PC-9 (cell line): ENCODE data around the gene LRMDA. TPM values are rescaled to one million over a fixed set of nuclear protein-coding genes. Genes with fewer than 3 reads are reported as not detected.

Source experiments
- BruUV-seq: library from RNA; stranded (reverse); fragments of 400-500 nt; replicated peaks from 2 replicates; lab custom pipeline; 2021; lab: Mats Ljungman, UMichigan
- CTCF ChIA-PET: fragments of 300-600 bp; sonication (Branson Sonifier 250); formaldehyde crosslinking; loops from one replicate; lab custom pipeline; 2022; ENCODE audit warnings: antibody characterized with exemption; lab: Charles Lee
- POLR2A ChIA-PET: fragments of 300-600 bp; sonication (Branson Sonifier 250); formaldehyde crosslinking; loops from one replicate; lab custom pipeline; 2022; ENCODE audit warnings: antibody characterized with exemption; ENCODE audit not compliant: unreplicated experiment; lab: Charles Lee
- DNase-seq, 2 experiments: peaks; one replicate each; pipeline versions ENCODE4 v3.0.0 to v3.0.0-alpha.2; 2015 to 2022; ENCODE audit warnings: mixed read lengths in 1 of 2
- H2AFZ ChIP-seq: fragments of 200-600 bp; sonication (generic); 2 replicates; pipeline ENCODE4 v1.8.1; 2017; ENCODE audit warnings: antibody characterized with exemption
- H3F3A ChIP-seq: fragments of 200-600 bp; sonication (generic); 2 replicates; pipeline ENCODE4 v1.8.1; 2017; ENCODE audit warnings: antibody characterized with exemption, mild to moderate bottlenecking, low read depth; ENCODE audit not compliant: insufficient read depth
- H3K27ac ChIP-seq: fragments of 200-600 bp; sonication (generic); 2 replicates; pipeline ENCODE4 v1.6.1; 2016; ENCODE audit warnings: mixed run types
- H3K27me3 ChIP-seq: fragments of 200-600 bp; sonication (generic); 2 replicates; pipeline ENCODE4 v1.6.1; 2016; ENCODE audit warnings: low read depth, mixed run types; ENCODE audit not compliant: insufficient read depth
- H3K36me3 ChIP-seq: fragments of 200-600 bp; sonication (generic); 2 replicates; pipeline ENCODE4 v1.6.1; 2016; ENCODE audit warnings: low read depth, mixed run types
- H3K4me1 ChIP-seq: fragments of 200-600 bp; sonication (generic); replicated peaks from 2 replicates; pipeline ENCODE4 v1.6.1; 2016; ENCODE audit warnings: mixed run types; ENCODE audit not compliant: insufficient read depth
- H3K4me2 ChIP-seq: fragments of 200-600 bp; sonication (generic); 2 replicates; pipeline ENCODE4 v1.6.1; 2017; ENCODE audit warnings: mixed run types
- H3K4me3 ChIP-seq: fragments of 200-600 bp; sonication (generic); 2 replicates; pipeline ENCODE4 v1.6.1; 2016; ENCODE audit warnings: mixed run types
- H3K79me2 ChIP-seq: fragments of 200-600 bp; sonication (generic); 2 replicates; pipeline ENCODE4 v1.6.1; 2017; ENCODE audit warnings: low read depth, mixed run types
- H3K9me2 ChIP-seq: fragments of 200-600 bp; sonication (generic); 2 replicates; pipeline ENCODE4 v1.8.1; 2017; ENCODE audit warnings: mild to moderate bottlenecking; ENCODE audit not compliant: insufficient read depth
- H3K9me3 ChIP-seq: fragments of 200-600 bp; sonication (generic); 2 replicates; pipeline ENCODE4 v1.8.1; 2016; ENCODE audit warnings: low read depth; ENCODE audit not compliant: insufficient read depth
- H4K20me1 ChIP-seq: fragments of 200-600 bp; sonication (generic); 2 replicates; pipeline ENCODE4 v1.8.1; 2017; ENCODE audit not compliant: insufficient read depth
- EZH2 ChIP-seq: fragments of 200-600 bp; sonication (generic); IDR thresholded peaks from 2 replicates; pipeline ENCODE4 v1.8.0; 2017; ENCODE audit warnings: antibody characterized with exemption, low read depth
- intact Hi-C: fragments of 100-400 bp; cut with micrococcal nuclease; formaldehyde crosslinking; loops from one replicate; pipeline ENCODE4 v1.10.0; 2022; ENCODE audit not compliant: unreplicated experiment
- total RNA-seq: library from RNA; stranded (reverse); gene quantifications from 2 replicates; pipeline ENCODE4 v1.2.3, GENCODE V29; 2021
- TF ChIP-seq, protein P1 (sequence below): fragments of 200-600 bp; sonication (generic); conservative IDR thresholded peaks from 2 replicates; pipeline ENCODE4 v1.6.1; 2017; ENCODE audit warnings: mixed run types, antibody characterized with exemption, mild to moderate bottlenecking, moderate library complexity

The LRMDA gene
- total RNA-seq, 1 experiment from 2014 or later: not detected

DNA sequence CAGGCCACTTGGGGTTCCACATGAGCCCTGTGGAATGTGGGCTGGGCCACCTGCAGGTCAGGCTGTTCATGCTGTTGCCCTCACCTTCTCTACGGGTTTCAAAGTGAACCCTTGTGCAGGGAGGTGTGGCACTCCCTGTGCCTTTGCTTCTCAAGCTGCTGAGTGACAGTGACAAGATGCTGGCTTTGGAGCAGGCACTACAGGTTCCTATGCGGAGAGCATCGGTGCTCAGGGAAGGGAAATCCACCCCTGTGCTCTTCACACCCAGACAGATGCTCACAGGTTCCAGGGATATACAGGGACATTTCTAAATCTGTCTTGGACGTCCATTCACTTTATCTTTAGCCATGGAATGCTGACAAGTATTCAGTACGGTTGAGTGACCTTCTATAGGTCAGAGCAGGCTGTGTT, 1005.0 kb downstream of the LRMDA start:
- Histone ChIP-seq H4K20me1 (no peaks in the 10 kb centered on the region), H3K9me3 (no peaks in the 10 kb centered on the region; the same call in 1 of the 2 replicates), H3K36me3 (no peaks in the 10 kb centered on the region), H3K4me2 (no peak overlapping the region), H3K27me3 (no peaks in the 10 kb centered on the region), H3K4me1 (peaks cover 30% of the 10 kb centered on the region), H3K79me2 (no peaks in the 10 kb centered on the region), H3F3A (peaks cover 20% of the 10 kb centered on the region; the same call in 1 of the 2 replicates), H2AFZ (no peak overlapping the region), H3K27ac (no peak overlapping the region), H3K9me2 (no peaks in the 10 kb centered on the region), H3K4me3 (no peak overlapping the region)
- intact Hi-C loops: loop anchor here (10.0 kb wide), 1 partner anchor 102 kb away; no protein-coding TSS in a partner anchor
- BruUV-seq: no TSS peak
- POLR2A ChIA-PET: no interaction called here
- no peak for TF ChIP-seq EZH2
- TF ChIP-seq, protein P1, sequence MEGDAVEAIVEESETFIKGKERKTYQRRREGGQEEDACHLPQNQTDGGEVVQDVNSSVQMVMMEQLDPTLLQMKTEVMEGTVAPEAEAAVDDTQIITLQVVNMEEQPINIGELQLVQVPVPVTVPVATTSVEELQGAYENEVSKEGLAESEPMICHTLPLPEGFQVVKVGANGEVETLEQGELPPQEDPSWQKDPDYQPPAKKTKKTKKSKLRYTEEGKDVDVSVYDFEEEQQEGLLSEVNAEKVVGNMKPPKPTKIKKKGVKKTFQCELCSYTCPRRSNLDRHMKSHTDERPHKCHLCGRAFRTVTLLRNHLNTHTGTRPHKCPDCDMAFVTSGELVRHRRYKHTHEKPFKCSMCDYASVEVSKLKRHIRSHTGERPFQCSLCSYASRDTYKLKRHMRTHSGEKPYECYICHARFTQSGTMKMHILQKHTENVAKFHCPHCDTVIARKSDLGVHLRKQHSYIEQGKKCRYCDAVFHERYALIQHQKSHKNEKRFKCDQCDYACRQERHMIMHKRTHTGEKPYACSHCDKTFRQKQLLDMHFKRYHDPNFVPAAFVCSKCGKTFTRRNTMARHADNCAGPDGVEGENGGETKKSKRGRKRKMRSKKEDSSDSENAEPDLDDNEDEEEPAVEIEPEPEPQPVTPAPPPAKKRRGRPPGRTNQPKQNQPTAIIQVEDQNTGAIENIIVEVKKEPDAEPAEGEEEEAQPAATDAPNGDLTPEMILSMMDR: no peak
- CTCF ChIA-PET: no interaction called here
- no peak for DNase-seq

GRCh38 chr10:76436981-76437380, 1005.6 kb downstream of the LRMDA start:
- intact Hi-C loops: loop anchor here (10.0 kb wide), 1 partner anchor 102 kb away; no protein-coding TSS in a partner anchor
- no peak overlapping the region for H3K27ac ChIP-seq
- H3F3A ChIP-seq: peaks cover 17% of the 10 kb centered on the region; the same call in 1 of the 2 replicates

DNA sequence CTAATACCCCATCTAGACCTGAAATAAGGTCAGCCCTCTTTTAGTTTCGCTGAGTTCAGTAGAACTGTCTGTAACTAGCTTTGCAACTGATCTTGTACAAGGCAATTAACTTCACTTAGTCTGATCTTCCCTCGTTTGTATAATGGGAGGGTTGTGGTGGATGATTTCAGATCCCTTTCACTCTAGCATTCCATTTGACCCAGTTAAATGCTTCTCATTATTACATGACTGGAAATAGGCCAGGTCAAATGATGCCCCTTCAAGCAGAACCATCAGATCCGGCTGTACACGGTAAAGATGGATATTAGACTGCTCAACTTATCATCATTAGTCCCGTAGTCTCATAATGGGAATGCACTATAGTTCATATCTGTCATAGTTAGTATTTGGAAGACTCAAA, 1009.0 kb downstream of the LRMDA start:
- Histone ChIP-seq H3K4me3 (no peak overlapping the region), H3K9me3 (no peaks in the 10 kb centered on the region; the same call in 1 of the 2 replicates), H3F3A (no peaks in the 10 kb centered on the region), H3K4me1 (0 out of 2 replicates have a peak, but pooled peaks cover 5% of the 10 kb centered on the region), H4K20me1 (no peaks in the 10 kb centered on the region), H3K79me2 (no peaks in the 10 kb centered on the region), H3K27ac (no peak overlapping the region), H3K4me2 (no peak overlapping the region), H3K9me2 (no peaks in the 10 kb centered on the region), H3K36me3 (no peaks in the 10 kb centered on the region), H3K27me3 (no peaks in the 10 kb centered on the region), H2AFZ (no peak overlapping the region)
- no peak for DNase-seq
- TF ChIP-seq EZH2: no peak
- TF ChIP-seq, protein P1: no peak
- ChIA-PET POLR2A (no interaction called here), CTCF (no interaction called here)
- BruUV-seq: no TSS peak
- intact Hi-C loops: no loop called here

More at GRCh38 chr10:76436981-76437380, 1005.6 kb downstream of the LRMDA start:
- BruUV-seq: no TSS peak
- no peak overlapping the region for H3K4me2 ChIP-seq
- no peak overlapping the region for H2AFZ ChIP-seq
- H3K9me2 ChIP-seq: no peaks in the 10 kb centered on the region
- no peaks in the 10 kb centered on the region for H3K79me2 ChIP-seq
- ChIA-PET POLR2A (no interaction called here), CTCF (no interaction called here)
- no peaks in the 10 kb centered on the region; the same call in 1 of the 2 replicates for H3K9me3 ChIP-seq
- TF ChIP-seq, protein P1: no peak
- TF ChIP-seq EZH2: no peak
- no peak for DNase-seq
- H3K36me3 ChIP-seq: no peaks in the 10 kb centered on the region
- H3K4me3 ChIP-seq: no peak overlapping the region
- no peaks in the 10 kb centered on the region for H4K20me1 ChIP-seq
- no peaks in the 10 kb centered on the region for H3K27me3 ChIP-seq
- H3K4me1 ChIP-seq: peaks cover 24% of the 10 kb centered on the region
